H1 (cell line): Measurements from ENCODE around the gene TCF25. TPM values are rescaled to one million over a fixed set of nuclear protein-coding genes. Genes with fewer than 3 reads are reported as not detected.

Experiments used
- CREB1 ChIP-seq: IDR thresholded peaks from 2 replicates; pipeline ENCODE4 v1.6.1; 2012; ENCODE audit warnings: inconsistent platforms
- polyA plus RNA-seq, 7 experiments: library from polyadenylated mRNA; depleted of rRNA in 3 of 7; stranded (reverse) in 5 of 7; unstranded in 2 of 7; fragments of >200 nt in 5 of 7; fragments of 200-250 nt in 2 of 7; gene quantifications; 1 replicate in 5 of 7; 2 replicates in 1 of 7; 4 replicates in 1 of 7; pipeline versions ENCODE4 v1.2.1 to v1.2.3, GENCODE V29; 2011 to 2013; ENCODE audit warnings: missing spikeins in 2 of 7, mixed read lengths in 2 of 7
- total RNA-seq: library from RNA; stranded (reverse); fragmentation: NEBNext Ultra II Directional; extraction: Animal tissue kit (Norgen Biotek cat#: 25700); gene quantifications from 2 replicates; pipeline ENCODE4 v1.2.1, GENCODE V29; 2021
- TF ChIP-seq, protein P1 (sequence below): fragments of 300-600 bp; sonication (generic); IDR thresholded peaks from 2 replicates; pipeline ENCODE4 v1.7.1; 2012; ENCODE audit warnings: low read length, moderate library complexity, mild to moderate bottlenecking, inconsistent platforms; ENCODE audit not compliant: insufficient replicate concordance

Gene TCF25
- total and polyA plus RNA-seq, 2 of the 8 experiments (the other 6 are each of a cell fraction or from before 2014, with no cell fraction given) = 78.1 to 102 TPM

DNA sequence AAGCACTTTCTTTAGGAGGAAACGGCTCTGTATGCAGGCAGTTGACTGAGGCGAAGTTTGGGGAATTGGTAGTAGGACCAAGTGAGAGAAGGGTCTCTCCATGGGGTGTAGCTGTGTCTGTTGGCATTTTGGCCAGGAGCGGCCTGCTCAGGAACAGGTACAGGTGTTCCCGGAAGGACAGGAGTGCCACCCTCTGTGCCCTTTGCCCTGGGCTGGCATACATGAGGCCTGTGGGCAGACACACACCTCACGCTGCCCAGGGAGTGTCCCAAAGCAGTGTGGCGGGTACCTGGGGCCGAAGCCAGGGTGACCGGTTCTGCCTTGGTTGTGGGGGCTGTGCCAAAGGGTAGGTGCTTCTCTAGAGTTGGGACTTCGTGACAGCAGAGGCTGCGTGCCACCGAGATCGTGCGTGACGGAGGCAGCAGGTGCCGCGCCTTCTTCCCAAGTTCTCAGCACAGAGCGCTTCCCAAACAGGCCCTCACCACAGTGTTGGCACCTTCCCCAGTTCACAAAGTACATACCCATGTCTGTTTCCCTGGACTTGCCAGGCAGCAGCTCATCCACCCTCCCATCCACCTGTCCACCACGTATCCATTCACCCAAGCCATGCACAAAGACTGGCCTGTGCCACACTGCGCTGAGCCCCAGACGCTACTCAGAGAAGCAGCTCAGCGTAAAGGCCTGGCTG, 19.9 kb upstream of the TCF25 start (continued):
- TF ChIP-seq, protein P1, sequence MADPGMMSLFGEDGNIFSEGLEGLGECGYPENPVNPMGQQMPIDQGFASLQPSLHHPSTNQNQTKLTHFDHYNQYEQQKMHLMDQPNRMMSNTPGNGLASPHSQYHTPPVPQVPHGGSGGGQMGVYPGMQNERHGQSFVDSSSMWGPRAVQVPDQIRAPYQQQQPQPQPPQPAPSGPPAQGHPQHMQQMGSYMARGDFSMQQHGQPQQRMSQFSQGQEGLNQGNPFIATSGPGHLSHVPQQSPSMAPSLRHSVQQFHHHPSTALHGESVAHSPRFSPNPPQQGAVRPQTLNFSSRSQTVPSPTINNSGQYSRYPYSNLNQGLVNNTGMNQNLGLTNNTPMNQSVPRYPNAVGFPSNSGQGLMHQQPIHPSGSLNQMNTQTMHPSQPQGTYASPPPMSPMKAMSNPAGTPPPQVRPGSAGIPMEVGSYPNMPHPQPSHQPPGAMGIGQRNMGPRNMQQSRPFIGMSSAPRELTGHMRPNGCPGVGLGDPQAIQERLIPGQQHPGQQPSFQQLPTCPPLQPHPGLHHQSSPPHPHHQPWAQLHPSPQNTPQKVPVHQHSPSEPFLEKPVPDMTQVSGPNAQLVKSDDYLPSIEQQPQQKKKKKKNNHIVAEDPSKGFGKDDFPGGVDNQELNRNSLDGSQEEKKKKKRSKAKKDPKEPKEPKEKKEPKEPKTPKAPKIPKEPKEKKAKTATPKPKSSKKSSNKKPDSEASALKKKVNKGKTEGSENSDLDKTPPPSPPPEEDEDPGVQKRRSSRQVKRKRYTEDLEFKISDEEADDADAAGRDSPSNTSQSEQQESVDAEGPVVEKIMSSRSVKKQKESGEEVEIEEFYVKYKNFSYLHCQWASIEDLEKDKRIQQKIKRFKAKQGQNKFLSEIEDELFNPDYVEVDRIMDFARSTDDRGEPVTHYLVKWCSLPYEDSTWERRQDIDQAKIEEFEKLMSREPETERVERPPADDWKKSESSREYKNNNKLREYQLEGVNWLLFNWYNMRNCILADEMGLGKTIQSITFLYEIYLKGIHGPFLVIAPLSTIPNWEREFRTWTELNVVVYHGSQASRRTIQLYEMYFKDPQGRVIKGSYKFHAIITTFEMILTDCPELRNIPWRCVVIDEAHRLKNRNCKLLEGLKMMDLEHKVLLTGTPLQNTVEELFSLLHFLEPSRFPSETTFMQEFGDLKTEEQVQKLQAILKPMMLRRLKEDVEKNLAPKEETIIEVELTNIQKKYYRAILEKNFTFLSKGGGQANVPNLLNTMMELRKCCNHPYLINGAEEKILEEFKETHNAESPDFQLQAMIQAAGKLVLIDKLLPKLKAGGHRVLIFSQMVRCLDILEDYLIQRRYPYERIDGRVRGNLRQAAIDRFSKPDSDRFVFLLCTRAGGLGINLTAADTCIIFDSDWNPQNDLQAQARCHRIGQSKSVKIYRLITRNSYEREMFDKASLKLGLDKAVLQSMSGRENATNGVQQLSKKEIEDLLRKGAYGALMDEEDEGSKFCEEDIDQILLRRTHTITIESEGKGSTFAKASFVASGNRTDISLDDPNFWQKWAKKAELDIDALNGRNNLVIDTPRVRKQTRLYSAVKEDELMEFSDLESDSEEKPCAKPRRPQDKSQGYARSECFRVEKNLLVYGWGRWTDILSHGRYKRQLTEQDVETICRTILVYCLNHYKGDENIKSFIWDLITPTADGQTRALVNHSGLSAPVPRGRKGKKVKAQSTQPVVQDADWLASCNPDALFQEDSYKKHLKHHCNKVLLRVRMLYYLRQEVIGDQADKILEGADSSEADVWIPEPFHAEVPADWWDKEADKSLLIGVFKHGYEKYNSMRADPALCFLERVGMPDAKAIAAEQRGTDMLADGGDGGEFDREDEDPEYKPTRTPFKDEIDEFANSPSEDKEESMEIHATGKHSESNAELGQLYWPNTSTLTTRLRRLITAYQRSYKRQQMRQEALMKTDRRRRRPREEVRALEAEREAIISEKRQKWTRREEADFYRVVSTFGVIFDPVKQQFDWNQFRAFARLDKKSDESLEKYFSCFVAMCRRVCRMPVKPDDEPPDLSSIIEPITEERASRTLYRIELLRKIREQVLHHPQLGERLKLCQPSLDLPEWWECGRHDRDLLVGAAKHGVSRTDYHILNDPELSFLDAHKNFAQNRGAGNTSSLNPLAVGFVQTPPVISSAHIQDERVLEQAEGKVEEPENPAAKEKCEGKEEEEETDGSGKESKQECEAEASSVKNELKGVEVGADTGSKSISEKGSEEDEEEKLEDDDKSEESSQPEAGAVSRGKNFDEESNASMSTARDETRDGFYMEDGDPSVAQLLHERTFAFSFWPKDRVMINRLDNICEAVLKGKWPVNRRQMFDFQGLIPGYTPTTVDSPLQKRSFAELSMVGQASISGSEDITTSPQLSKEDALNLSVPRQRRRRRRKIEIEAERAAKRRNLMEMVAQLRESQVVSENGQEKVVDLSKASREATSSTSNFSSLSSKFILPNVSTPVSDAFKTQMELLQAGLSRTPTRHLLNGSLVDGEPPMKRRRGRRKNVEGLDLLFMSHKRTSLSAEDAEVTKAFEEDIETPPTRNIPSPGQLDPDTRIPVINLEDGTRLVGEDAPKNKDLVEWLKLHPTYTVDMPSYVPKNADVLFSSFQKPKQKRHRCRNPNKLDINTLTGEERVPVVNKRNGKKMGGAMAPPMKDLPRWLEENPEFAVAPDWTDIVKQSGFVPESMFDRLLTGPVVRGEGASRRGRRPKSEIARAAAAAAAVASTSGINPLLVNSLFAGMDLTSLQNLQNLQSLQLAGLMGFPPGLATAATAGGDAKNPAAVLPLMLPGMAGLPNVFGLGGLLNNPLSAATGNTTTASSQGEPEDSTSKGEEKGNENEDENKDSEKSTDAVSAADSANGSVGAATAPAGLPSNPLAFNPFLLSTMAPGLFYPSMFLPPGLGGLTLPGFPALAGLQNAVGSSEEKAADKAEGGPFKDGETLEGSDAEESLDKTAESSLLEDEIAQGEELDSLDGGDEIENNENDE = no peak
- no peak for TF ChIP-seq CREB1
- TF ChIP-seq, all 59 proteins: peak for 0
